ENCODE measurements around the gene TIMP3.

DNA sequence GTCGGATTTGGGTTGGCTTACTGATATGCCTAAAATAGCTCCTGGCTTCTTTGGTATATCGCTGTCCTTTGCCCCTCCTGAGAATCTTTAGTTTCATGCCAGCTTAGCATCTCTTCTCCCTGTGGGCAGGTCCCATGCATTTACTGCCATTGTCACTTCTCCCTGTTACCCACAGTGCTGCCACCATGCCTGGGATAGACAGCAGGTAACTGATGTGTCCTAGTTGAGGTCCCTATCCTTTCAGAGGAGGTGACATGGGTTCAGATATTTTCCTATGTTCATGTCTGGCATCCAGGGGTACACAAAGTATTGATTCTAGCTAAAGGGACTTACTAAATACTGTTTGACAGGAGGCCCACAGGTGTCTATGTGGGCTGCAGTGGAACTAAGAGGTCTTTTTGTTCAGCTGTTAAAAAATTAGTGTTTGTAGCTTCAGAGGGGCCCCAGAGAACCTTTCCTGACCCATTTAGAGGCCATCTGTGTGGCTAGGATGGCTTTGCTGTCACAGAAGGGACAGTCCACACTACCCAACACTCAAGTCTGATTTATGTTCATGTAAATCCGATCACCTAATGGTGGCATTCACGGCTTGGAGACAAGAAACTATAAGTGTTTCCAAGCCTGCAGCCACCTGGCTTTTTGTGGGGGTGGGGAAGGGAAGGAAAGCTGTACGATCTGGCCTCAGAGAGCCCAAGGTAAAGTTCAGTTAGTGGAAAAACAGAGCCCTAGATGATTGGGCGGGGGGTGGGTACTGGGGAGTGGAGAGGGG, 8.5 kb downstream of the TIMP3 start:
- TF ChIP-seq, protein P1, sequence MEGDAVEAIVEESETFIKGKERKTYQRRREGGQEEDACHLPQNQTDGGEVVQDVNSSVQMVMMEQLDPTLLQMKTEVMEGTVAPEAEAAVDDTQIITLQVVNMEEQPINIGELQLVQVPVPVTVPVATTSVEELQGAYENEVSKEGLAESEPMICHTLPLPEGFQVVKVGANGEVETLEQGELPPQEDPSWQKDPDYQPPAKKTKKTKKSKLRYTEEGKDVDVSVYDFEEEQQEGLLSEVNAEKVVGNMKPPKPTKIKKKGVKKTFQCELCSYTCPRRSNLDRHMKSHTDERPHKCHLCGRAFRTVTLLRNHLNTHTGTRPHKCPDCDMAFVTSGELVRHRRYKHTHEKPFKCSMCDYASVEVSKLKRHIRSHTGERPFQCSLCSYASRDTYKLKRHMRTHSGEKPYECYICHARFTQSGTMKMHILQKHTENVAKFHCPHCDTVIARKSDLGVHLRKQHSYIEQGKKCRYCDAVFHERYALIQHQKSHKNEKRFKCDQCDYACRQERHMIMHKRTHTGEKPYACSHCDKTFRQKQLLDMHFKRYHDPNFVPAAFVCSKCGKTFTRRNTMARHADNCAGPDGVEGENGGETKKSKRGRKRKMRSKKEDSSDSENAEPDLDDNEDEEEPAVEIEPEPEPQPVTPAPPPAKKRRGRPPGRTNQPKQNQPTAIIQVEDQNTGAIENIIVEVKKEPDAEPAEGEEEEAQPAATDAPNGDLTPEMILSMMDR (IDR thresholded peaks at IDR 0.05; ENCODE audit: low read length): no peak
- TF ChIP-seq EZH2phosphoT487 (IDR thresholded peaks at IDR 0.05; ENCODE audit: low read length): no peak

All from MM.1S (cell line).